HG03565 (cell line): ENCODE data around the gene FZD8.

Source experiments
- ATAC-seq: cut with Tn5 transposase; IDR thresholded peaks from one replicate; pipeline ENCODE4 v1.9.1; 2021; ENCODE audit warnings: mild to moderate bottlenecking, moderate library complexity; ENCODE audit not compliant: unreplicated experiment

FZD8 gene

GRCh38 chr10:35607475-35608327 lies 34.4 kb downstream of the FZD8 start:
- ATAC-seq: no peak

DNA sequence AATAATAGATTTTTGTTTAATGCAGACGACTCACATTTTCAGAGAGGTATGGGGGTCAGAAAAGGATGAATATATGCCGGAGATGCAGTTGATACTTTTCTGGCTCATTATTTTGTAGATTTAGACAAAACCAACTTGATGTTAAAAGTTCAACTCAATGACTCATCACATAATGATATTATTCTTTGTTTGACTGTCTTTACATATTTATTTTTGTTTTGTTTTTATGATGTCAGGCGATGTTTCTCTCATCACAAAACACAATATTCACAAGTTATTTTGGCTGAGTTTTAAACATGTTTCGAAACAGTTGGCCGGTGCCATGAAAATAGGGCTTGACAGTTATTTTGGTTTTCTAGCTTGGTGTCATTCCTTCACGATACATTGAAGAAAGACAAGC lies 35.7 kb downstream of the FZD8 start:
- ATAC-seq: no peak

- no peak for ATAC-seq
Observed at GRCh38 chr10:35605191-35605590, 36.9 kb downstream of the FZD8 start, which contains the start of gene GJD4. GJD4 (plus strand) TSS chr10:35605341; CDS start chr10:35605568, 227 bp downstream.

DNA sequence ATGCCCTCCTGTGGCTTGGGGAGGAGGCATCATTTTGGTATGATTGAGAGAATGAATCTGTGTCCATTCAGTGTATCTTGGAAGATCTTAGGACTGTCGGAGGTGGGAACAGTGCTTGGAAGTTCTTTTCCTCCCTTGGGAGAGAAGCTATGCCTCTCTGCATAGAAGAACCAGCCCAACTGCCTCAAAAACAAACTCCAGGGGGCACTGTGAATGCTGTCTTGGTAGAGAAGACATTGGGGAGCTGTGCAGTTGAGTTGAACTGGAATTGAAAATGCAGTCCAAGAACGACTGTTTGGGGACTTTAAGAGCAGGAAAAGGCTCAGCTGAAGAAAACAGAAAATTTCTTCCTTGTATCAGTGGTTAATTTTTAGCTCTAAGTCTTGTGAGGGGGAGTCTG lies 41.9 kb downstream of the FZD8 start:
- no peak for ATAC-seq

- no peak for ATAC-seq
Observed at GRCh38 chr10:35598379-35598778, 43.7 kb downstream of the FZD8 start.

DNA sequence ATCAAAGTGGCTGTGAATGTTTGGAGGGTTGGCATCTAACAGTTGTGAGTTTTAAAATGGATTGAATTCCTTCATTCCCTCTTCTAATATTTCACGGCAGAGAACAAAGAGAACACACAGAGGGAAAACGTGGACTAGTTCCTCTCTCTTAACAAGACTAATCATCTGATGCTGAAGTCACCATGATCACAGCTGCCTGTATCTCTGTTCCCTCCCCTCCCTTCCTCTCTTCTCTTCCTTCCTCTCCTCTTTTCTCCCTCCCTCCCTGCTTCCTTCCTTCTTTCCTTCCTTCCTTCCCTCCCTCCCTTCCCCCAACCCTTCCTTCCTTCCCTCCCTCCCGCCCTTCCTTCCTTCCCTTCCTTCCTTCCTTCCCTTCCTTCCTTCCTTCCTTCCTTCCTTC lies 47.0 kb downstream of the FZD8 start:
- no peak for ATAC-seq

DNA sequence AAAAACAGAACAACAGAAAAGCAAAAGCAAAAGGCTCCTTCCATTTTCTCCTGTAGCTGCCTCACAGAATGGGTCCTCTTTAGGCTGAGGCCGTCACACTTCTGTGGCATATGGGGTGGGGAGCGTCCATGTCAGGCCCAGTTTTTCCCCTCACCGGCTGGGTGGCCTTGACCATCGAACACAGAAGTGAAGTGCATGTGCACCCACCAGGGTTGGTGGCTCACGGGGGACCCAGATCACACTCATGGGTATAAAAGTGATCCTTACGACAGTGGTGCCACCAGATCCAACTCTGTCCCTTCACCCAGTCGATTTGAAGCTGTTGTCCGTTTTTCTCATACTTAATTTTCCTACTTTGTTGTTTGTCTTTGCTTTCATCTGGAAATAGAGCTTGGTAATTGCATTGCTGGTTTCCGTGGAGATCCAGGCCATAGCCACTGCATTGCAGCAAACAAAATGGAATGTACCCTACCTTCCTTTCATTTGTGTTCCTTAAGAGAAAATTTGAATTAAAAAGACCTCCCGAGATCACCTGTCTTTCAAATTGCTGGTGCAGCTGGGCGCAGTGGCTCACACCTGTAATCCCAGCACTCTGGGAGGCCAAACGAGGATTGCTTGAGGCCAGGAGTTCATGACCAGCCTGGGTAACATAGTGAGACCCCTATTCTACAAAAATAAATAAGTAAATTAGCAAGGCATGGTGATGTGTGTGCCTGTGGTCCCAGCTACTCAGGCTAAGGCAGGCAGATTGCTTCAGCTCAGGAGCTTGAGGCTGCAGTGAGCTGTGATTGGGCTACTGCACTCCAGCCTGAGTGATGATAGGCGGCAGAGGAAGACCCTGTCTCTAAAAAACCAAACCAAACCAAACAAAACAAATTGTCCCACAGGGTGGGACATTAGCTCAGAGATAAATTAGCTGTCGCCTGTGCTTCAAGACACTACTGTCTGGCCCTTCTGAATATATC lies 47.7 kb downstream of the FZD8 start:
- ATAC-seq: no peak

DNA sequence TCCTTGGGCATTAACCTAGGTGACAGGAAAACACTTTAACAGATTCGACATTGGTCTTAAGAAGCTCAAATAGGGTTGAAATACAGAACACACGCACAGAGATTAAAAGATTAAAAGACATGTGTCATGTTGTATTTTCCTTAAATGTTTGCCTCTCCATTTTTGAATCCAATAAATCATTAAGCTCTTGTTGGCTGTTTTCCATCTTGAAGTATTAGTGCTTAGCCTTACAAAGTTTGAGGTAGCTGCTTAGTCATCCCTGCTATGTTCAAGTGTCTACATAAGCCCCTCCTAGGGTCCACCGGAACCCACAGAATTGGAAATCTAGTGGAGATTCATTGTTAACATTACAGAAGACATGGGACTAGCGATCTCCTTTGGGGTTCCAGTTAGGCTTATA lies 49.7 kb downstream of the FZD8 start:
- ATAC-seq: no peak

DNA sequence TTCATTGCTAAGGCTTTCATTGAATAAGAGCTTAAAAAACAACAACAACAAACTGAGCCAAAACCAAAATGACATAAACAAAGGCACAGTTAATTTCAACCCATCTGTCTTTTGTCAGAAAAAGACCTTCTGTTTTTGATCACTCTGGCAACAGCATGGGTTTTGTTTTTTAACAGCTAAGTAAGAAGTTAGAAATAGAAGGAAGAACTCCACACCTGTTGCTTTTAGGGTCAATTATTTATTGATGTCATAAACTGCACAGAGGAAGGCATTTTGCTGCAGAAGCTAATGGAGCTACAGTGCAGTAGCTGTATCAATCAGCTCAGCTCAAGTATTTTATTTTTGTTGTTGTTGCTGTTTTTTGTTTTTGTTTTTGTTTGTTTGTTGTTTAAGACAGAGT lies 53.3 kb downstream of the FZD8 start:
- no peak for ATAC-seq
